CD4-positive, alpha-beta T cell (primary cell): Measurements from ENCODE around the gene DHRSX. TPM values are rescaled to one million over a fixed set of nuclear protein-coding genes. Genes with fewer than 3 reads are reported as not detected.

Experiments used
- ATAC-seq: fragments of 200-7000 bp; cut with Tn5 transposase; one replicate; pipeline ENCODE4 v1.10.0; 2022; ENCODE audit warnings: mild to moderate bottlenecking; ENCODE audit not compliant: poor library complexity
- CTCF ChIA-PET: fragments of 350-600 bp; sonication (Branson Sonifier 250); formaldehyde crosslinking; loops from one replicate; lab custom pipeline; 2021; ENCODE audit warnings: antibody characterized with exemption, inconsistent platforms; lab: Charles Lee
- POLR2A ChIA-PET: fragments of 350-600 bp; sonication (Branson Sonifier 250); formaldehyde crosslinking; loops from one replicate; lab custom pipeline; 2021; ENCODE audit warnings: antibody characterized with exemption, inconsistent platforms; lab: Charles Lee
- DNase-seq, 14 experiments: peaks; one replicate each; pipeline ENCODE4 v3.0.0-alpha.2; 2013 to 2020; ENCODE audit warnings: mixed read lengths in 2 of 14
- H3K27ac ChIP-seq, 2 donors: one replicate each; pipeline versions ENCODE4 v1.5.1 to v1.7.0; 2013; ENCODE audit warnings: low read length in 2 of 2, low read depth in 1 of 2, mild to moderate bottlenecking in 1 of 2
- H3K27me3 ChIP-seq, 2 experiments: 1 replicate in 1 of 2; 2 replicates in 1 of 2; pipeline versions ENCODE4 v1.6.1 to v1.7.0; 2013; ENCODE audit warnings: low read length in 2 of 2, control low read depth in 1 of 2, mild to moderate bottlenecking in 1 of 2, moderate library complexity in 1 of 2; ENCODE audit not compliant: insufficient read depth in 2 of 2, control insufficient read depth in 1 of 2
- H3K36me3 ChIP-seq: one replicate; pipeline ENCODE4 v1.6.1; 2013; ENCODE audit warnings: low read length, control low read depth; ENCODE audit not compliant: insufficient read depth
- H3K4me1 ChIP-seq: one replicate; pipeline ENCODE4 v1.6.1; 2013; ENCODE audit warnings: low read length, control low read depth; ENCODE audit not compliant: insufficient read depth
- H3K4me3 ChIP-seq: one replicate; pipeline ENCODE4 v1.5.1; 2013; ENCODE audit warnings: mild to moderate bottlenecking, low read length, moderate library complexity
- H3K9me3 ChIP-seq, 2 experiments: 1 replicate in 1 of 2; 2 replicates in 1 of 2; pipeline versions ENCODE4 v1.6.1 to v1.7.0; 2013; ENCODE audit warnings: low read length in 2 of 2, mild to moderate bottlenecking in 2 of 2, control low read depth in 1 of 2, moderate library complexity in 1 of 2; ENCODE audit not compliant: control insufficient read depth in 1 of 2, insufficient read depth in 1 of 2
- H3K27ac Mint-ChIP-seq: one replicate; pipeline ENCODE4 v1.8.0; 2020; ENCODE audit warnings: mixed read lengths
- H3K27me3 Mint-ChIP-seq: one replicate; pipeline ENCODE4 v1.8.0; 2021; ENCODE audit warnings: mixed read lengths
- H3K36me3 Mint-ChIP-seq: one replicate; pipeline ENCODE4 v1.8.0; 2021; ENCODE audit warnings: low read depth, mixed read lengths
- H3K4me1 Mint-ChIP-seq: one replicate; pipeline ENCODE4 v1.8.0; 2021; ENCODE audit warnings: low read depth, mixed read lengths
- H3K4me3 Mint-ChIP-seq: one replicate; pipeline ENCODE4 v1.8.0; 2020; ENCODE audit warnings: mild to moderate bottlenecking, mixed read lengths
- H3K9me3 Mint-ChIP-seq: one replicate; pipeline ENCODE4 v1.8.0; 2020; ENCODE audit warnings: mixed read lengths
- CTCF ChIP-seq: fragments of 200-600 bp; IDR thresholded peaks from one replicate; pipeline ENCODE4 v1.8.0; 2022; ENCODE audit warnings: antibody characterized with exemption, mild to moderate bottlenecking
- intact Hi-C, 2 experiments: fragments of 100-400 bp; cut with DNase I in 1 of 2; cut with micrococcal nuclease in 1 of 2; formaldehyde crosslinking; loops; one replicate each; pipeline versions ENCODE4 v1.15.1 to v1.9.0; 2023 to 2025; cut with DNase I, micrococcal nuclease
- total RNA-seq, 174 experiments: library from RNA in 2 of 174; stranded (reverse) in 2 of 174; gene quantifications; one replicate each; pipeline ENCODE4 v1.2.3 and lab custom pipeline; 2021 to 2026

DHRSX gene
- total RNA-seq, 2 experiments from 2014 or later: 12.1 to 13.9 TPM

GRCh38 chrX:2332252-2332651 lies 168.5 kb downstream of the DHRSX start:
- intact Hi-C loops: no loop called here
- TF ChIP-seq CTCF: no peak
- DNase-seq (no peak), ATAC-seq (no peak)
- no peaks in the 10 kb centered on the region for H3K4me1 Mint-ChIP-seq
- no peak overlapping the region for H3K27ac ChIP-seq
- H3K27me3 ChIP-seq: no peaks in the 10 kb centered on the region
- no peaks in the 10 kb centered on the region for H3K27me3 Mint-ChIP-seq
- no peak overlapping the region for H3K27ac Mint-ChIP-seq
- peaks cover 45% of the 10 kb centered on the region for H3K36me3 Mint-ChIP-seq
- no peak overlapping the region for H3K4me3 Mint-ChIP-seq
- POLR2A ChIA-PET: no interaction called here
- CTCF ChIA-PET: no interaction called here
- peaks cover 4% of the 10 kb centered on the region for H3K9me3 Mint-ChIP-seq
- H3K4me1 ChIP-seq: no peaks in the 10 kb centered on the region
- peaks cover 0 to 8% of the 10 kb centered on the region in 2 experiments for H3K9me3 ChIP-seq
- H3K4me3 ChIP-seq: no peak overlapping the region
- no peaks in the 10 kb centered on the region for H3K36me3 ChIP-seq

GRCh38 chrX:2330910-2331309 lies 169.9 kb downstream of the DHRSX start:
- H3K4me1 ChIP-seq: no peaks in the 10 kb centered on the region
- H3K27me3 Mint-ChIP-seq: no peaks in the 10 kb centered on the region
- no peaks in the 10 kb centered on the region for H3K4me1 Mint-ChIP-seq
- H3K36me3 Mint-ChIP-seq: peaks cover 45% of the 10 kb centered on the region
- peaks cover 4% of the 10 kb centered on the region for H3K9me3 Mint-ChIP-seq
- H3K27ac ChIP-seq: no peak overlapping the region
- no peak overlapping the region for H3K4me3 ChIP-seq
- ChIA-PET CTCF (no interaction called here), POLR2A (no interaction called here)
- peaks cover 0 to 11% of the 10 kb centered on the region in 2 experiments for H3K9me3 ChIP-seq
- no peaks in the 10 kb centered on the region for H3K27me3 ChIP-seq
- ATAC-seq (no peak), DNase-seq (no peak)
- no peak overlapping the region for H3K4me3 Mint-ChIP-seq
- no peak overlapping the region for H3K27ac Mint-ChIP-seq
- no peak for TF ChIP-seq CTCF
- intact Hi-C loops: no loop called here
- no peaks in the 10 kb centered on the region for H3K36me3 ChIP-seq

GRCh38 chrX:2330487-2330886 lies 170.3 kb downstream of the DHRSX start:
- H3K4me1 Mint-ChIP-seq: no peaks in the 10 kb centered on the region
- intact Hi-C loops: no loop called here
- Histone ChIP-seq H3K4me1 (no peaks in the 10 kb centered on the region), H3K4me3 (no peak overlapping the region), H3K27ac (no peak overlapping the region), H3K36me3 (no peaks in the 10 kb centered on the region), H3K27me3 (no peaks in the 10 kb centered on the region), H3K9me3 (peaks cover 0 to 11% of the 10 kb centered on the region in 2 experiments)
- DNase-seq (no peak), ATAC-seq (no peak)
- H3K9me3 Mint-ChIP-seq: peaks cover 7% of the 10 kb centered on the region
- TF ChIP-seq CTCF: no peak
- H3K27me3 Mint-ChIP-seq: no peaks in the 10 kb centered on the region
- H3K36me3 Mint-ChIP-seq: peaks cover 45% of the 10 kb centered on the region
- ChIA-PET POLR2A (no interaction called here), CTCF (no interaction called here)
- H3K4me3 Mint-ChIP-seq: no peak overlapping the region
- no peak overlapping the region for H3K27ac Mint-ChIP-seq
